IMR-90 (cell line): ENCODE results near the gene FSD1. TPM values are rescaled to one million over a fixed set of nuclear protein-coding genes. Genes with fewer than 3 reads are reported as not detected.

Experiments used
- ATAC-seq: fragments of 200-7000 bp; cut with Tn5 transposase; 2 replicates; pipeline ENCODE4 v1.9.1; 2020; ENCODE audit warnings: low read depth, mild to moderate bottlenecking, moderate library complexity
- BruUV-seq: library from RNA; stranded (reverse); fragments of 400-500 nt; replicated peaks from 2 replicates; lab custom pipeline; 2021; lab: Mats Ljungman, UMichigan
- CTCF ChIA-PET: fragments of 300-600 bp; formaldehyde crosslinking; extraction: SDS; loops from one replicate; lab custom pipeline; 2021; ENCODE audit warnings: antibody characterized with exemption; lab: Yijun Ruan, JAX
- POLR2A ChIA-PET: fragments of 300-600 bp; sonication (Branson Sonifier 250); formaldehyde crosslinking; loops from one replicate; lab custom pipeline; 2022; ENCODE audit warnings: antibody characterized with exemption; ENCODE audit not compliant: unreplicated experiment; lab: Charles Lee
- DNase-seq: peaks from one replicate; pipeline ENCODE4 v3.0.0; 2013
- H2AFZ ChIP-seq: replicated peaks from 2 replicates; pipeline ENCODE3; 2013; ENCODE audit warnings: low read length, mild to moderate bottlenecking; ENCODE audit not compliant: poor library complexity
- H2AK5ac ChIP-seq: 2 replicates; pipeline ENCODE4 v1.6.1; 2013; ENCODE audit warnings: low read depth, low read length, inconsistent platforms
- H2AK9ac ChIP-seq: replicated peaks from 2 replicates; pipeline ENCODE3; 2013; ENCODE audit warnings: mild to moderate bottlenecking, low read depth, low read length, moderate library complexity; ENCODE audit not compliant: poor library complexity
- H2BK120ac ChIP-seq: 2 replicates; pipeline ENCODE4 v1.6.1; 2013; ENCODE audit warnings: low read depth, low read length, inconsistent platforms
- H2BK15ac ChIP-seq: 3 replicates; pipeline ENCODE4 v1.6.1; 2013; ENCODE audit warnings: low read depth, low read length, inconsistent platforms
- H2BK20ac ChIP-seq: 2 replicates; pipeline ENCODE4 v1.6.1; 2013; ENCODE audit warnings: low read depth, mild to moderate bottlenecking, inconsistent platforms, low read length, moderate library complexity
- H2BK5ac ChIP-seq: 2 replicates; pipeline ENCODE4 v1.6.1; 2013; ENCODE audit warnings: mild to moderate bottlenecking, low read depth, low read length, inconsistent platforms; ENCODE audit not compliant: poor library complexity, severe bottlenecking
- H3K14ac ChIP-seq: replicated peaks from 2 replicates; pipeline ENCODE4 v1.6.1; 2013; ENCODE audit warnings: low read depth, low read length, inconsistent platforms
- H3K18ac ChIP-seq: 2 replicates; pipeline ENCODE4 v1.6.1; 2013; ENCODE audit warnings: low read depth, low read length, control low read depth
- H3K23ac ChIP-seq: 2 replicates; pipeline ENCODE4 v1.6.1; 2013; ENCODE audit warnings: low read depth, low read length, inconsistent platforms
- H3K27ac ChIP-seq: 2 replicates; pipeline ENCODE4 v1.5.1; 2013; ENCODE audit warnings: mild to moderate bottlenecking, control low read depth, low read length; ENCODE audit not compliant: insufficient read depth
- H3K27me3 ChIP-seq: 2 replicates; pipeline ENCODE4 v1.6.1; 2013; ENCODE audit warnings: low read length; ENCODE audit not compliant: control insufficient read depth, insufficient read depth
- H3K36me3 ChIP-seq: 2 replicates; pipeline ENCODE4 v1.6.1; 2013; ENCODE audit warnings: low read length, mixed read lengths; ENCODE audit not compliant: control insufficient read depth, insufficient read depth
- H3K4ac ChIP-seq: 2 replicates; pipeline ENCODE4 v1.6.1; 2013; ENCODE audit warnings: low read depth, low read length, inconsistent platforms
- H3K4me1 ChIP-seq: 2 replicates; pipeline ENCODE4 v1.6.1; 2013; ENCODE audit warnings: low read length, mixed read lengths; ENCODE audit not compliant: control insufficient read depth, insufficient read depth
- H3K4me2 ChIP-seq: 2 replicates; pipeline ENCODE4 v1.6.1; 2013; ENCODE audit warnings: low read depth, mild to moderate bottlenecking, control low read depth, low read length, moderate library complexity
- H3K4me3 ChIP-seq: 2 replicates; pipeline ENCODE4 v1.5.1; 2013; ENCODE audit warnings: low read depth, mild to moderate bottlenecking, control low read depth, low read length, moderate library complexity; ENCODE audit not compliant: insufficient read depth
- H3K56ac ChIP-seq: 2 replicates; pipeline ENCODE4 v1.6.1; 2013; ENCODE audit warnings: low read length, inconsistent platforms; ENCODE audit not compliant: insufficient read depth; ENCODE audit errors: extremely low read depth
- H3K79me1 ChIP-seq, 2 experiments: 2 replicates each; pipeline ENCODE4 v1.6.1; 2013; ENCODE audit warnings: low read length in 2 of 2, inconsistent platforms in 1 of 2, low read depth in 1 of 2
- H3K9ac ChIP-seq: 2 replicates; pipeline ENCODE4 v1.6.1; 2013; ENCODE audit warnings: low read depth, low read length, control low read depth
- H3K9me1 ChIP-seq: 2 replicates; pipeline ENCODE4 v1.6.1; 2013; ENCODE audit warnings: low read length, inconsistent platforms; ENCODE audit not compliant: insufficient read depth
- H3K9me3 ChIP-seq: 2 replicates; pipeline ENCODE4 v1.6.1; 2013; ENCODE audit warnings: low read length; ENCODE audit not compliant: control insufficient read depth, insufficient read depth
- H4K20me1 ChIP-seq: 2 replicates; pipeline ENCODE4 v1.6.1; 2013; ENCODE audit warnings: low read length, inconsistent platforms; ENCODE audit not compliant: insufficient read depth
- H4K5ac ChIP-seq: 2 replicates; pipeline ENCODE4 v1.6.1; 2013; ENCODE audit warnings: mild to moderate bottlenecking, low read depth, low read length, control low read depth
- H4K8ac ChIP-seq, 2 experiments: 2 replicates each; pipeline ENCODE4 v1.6.1; 2013; ENCODE audit warnings: low read depth in 2 of 2, low read length in 2 of 2, control low read depth in 1 of 2, inconsistent platforms in 1 of 2
- H4K91ac ChIP-seq: 2 replicates; pipeline ENCODE4 v1.6.1; 2013; ENCODE audit warnings: low read depth, low read length, inconsistent platforms; ENCODE audit not compliant: insufficient read depth
- BHLHE40 ChIP-seq: fragments of 150-350 bp; IDR thresholded peaks from 2 replicates; pipeline ENCODE4 v1.6.1; 2016; ENCODE audit warnings: mild to moderate bottlenecking, low read depth, low read length
- CEBPB ChIP-seq: IDR thresholded peaks from 2 replicates; pipeline ENCODE4 v1.6.1; 2012; ENCODE audit warnings: low read depth, low read length, improper control_type of control experiment
- CHD1 ChIP-seq: IDR thresholded peaks from 2 replicates; pipeline ENCODE4 v1.6.1; 2012; ENCODE audit warnings: low read depth, low read length, improper control_type of control experiment
- ELK1 ChIP-seq: fragments of 150-350 bp; IDR thresholded peaks from 2 replicates; pipeline ENCODE4 v1.6.1; 2016; ENCODE audit warnings: low read depth, mild to moderate bottlenecking, low read length, moderate library complexity, borderline replicate concordance
- FOS ChIP-seq: fragments of 150-350 bp; IDR thresholded peaks from 2 replicates; pipeline ENCODE4 v1.6.1; 2016; ENCODE audit warnings: low read depth, low read length
- MAFK ChIP-seq: IDR thresholded peaks from 2 replicates; pipeline ENCODE4 v1.6.1; 2012; ENCODE audit warnings: low read depth, low read length, improper control_type of control experiment
- MAZ ChIP-seq: IDR thresholded peaks from 2 replicates; pipeline ENCODE4 v1.6.1; 2012; ENCODE audit warnings: low read depth, mild to moderate bottlenecking, low read length, improper control_type of control experiment, moderate library complexity, borderline replicate concordance
- MXI1 ChIP-seq: IDR thresholded peaks from 2 replicates; pipeline ENCODE4 v1.6.1; 2012; ENCODE audit warnings: low read depth, mild to moderate bottlenecking, low read length, moderate library complexity, borderline replicate concordance
- NFE2L2 ChIP-seq: fragments of 150-350 bp; IDR thresholded peaks from 2 replicates; pipeline ENCODE4 v1.6.1; 2016; ENCODE audit warnings: low read depth, mild to moderate bottlenecking, low read length
- POLR2A ChIP-seq: IDR thresholded peaks from 2 replicates; pipeline ENCODE4 v1.6.1; 2012; ENCODE audit warnings: mild to moderate bottlenecking, low read depth, low read length
- RAD21 ChIP-seq: IDR thresholded peaks from 2 replicates; pipeline ENCODE4 v1.6.1; 2012; ENCODE audit warnings: low read length, improper control_type of control experiment
- RCOR1 ChIP-seq: IDR thresholded peaks from 2 replicates; pipeline ENCODE4 v1.6.1; 2012; ENCODE audit warnings: mild to moderate bottlenecking, low read length, improper control_type of control experiment; ENCODE audit not compliant: insufficient replicate concordance
- RFX5 ChIP-seq: IDR thresholded peaks from 2 replicates; pipeline ENCODE4 v1.8.0; 2012; ENCODE audit warnings: low read depth, mild to moderate bottlenecking, low read length, moderate library complexity
- SMC3 ChIP-seq: fragments of 150-350 bp; IDR thresholded peaks from 2 replicates; pipeline ENCODE4 v1.6.1; 2016; ENCODE audit warnings: low read depth, mild to moderate bottlenecking, antibody characterized with exemption, low read length, moderate library complexity
- USF2 ChIP-seq: fragments of 150-350 bp; IDR thresholded peaks from 2 replicates; pipeline ENCODE4 v1.6.1; 2017; ENCODE audit warnings: mild to moderate bottlenecking, antibody characterized with exemption, low read length, low read depth
- WGBS, 2 experiments: methylation state at CpG; one replicate each; pipeline versions ENCODE4 v1.1.5 to v1.1.7; 2013; ENCODE audit warnings: missing lambda C conversion rate in 2 of 2; ENCODE audit not compliant: insufficient read length in 1 of 2; ENCODE audit errors: extremely low coverage in 2 of 2; 5-methylcytosine and 5-hydroxymethylcytosine counted together
- dilution Hi-C: fragments of 300-500 bp; cut with HindIII; formaldehyde crosslinking; loops from one replicate; pipeline ENCODE4 v1.14.3; 2018; ENCODE audit warnings: low sequenced_read_pairs; ENCODE audit not compliant: unreplicated experiment
- in situ Hi-C: fragments of 300-500 bp; cut with MboI; formaldehyde crosslinking; loops from 3 replicates; pipeline ENCODE4 v1.14.3; 2019; ENCODE audit warnings: low sequenced_read_pairs, inconsistent platforms, mixed read lengths
- intact Hi-C: fragments of 100-400 bp; cut with micrococcal nuclease; formaldehyde crosslinking; loops from 2 replicates; pipeline ENCODE4 v1.10.0; 2022
- polyA plus RNA-seq, 3 experiments: library from polyadenylated mRNA; depleted of rRNA; stranded (reverse); fragments of >200 nt; gene quantifications; 2 replicates each; pipeline ENCODE4 v1.2.3, GENCODE V29; 2012; ENCODE audit warnings: low replicate concordance in 1 of 3
- total RNA-seq: library from RNA; depleted of rRNA; stranded (reverse); fragments of >200 nt; gene quantifications from 2 replicates; pipeline ENCODE4 v1.2.3, GENCODE V29; 2012
- TF ChIP-seq, protein P1 (sequence below): conservative IDR thresholded peaks from 2 replicates; pipeline ENCODE4 v1.5.1; 2012; ENCODE audit warnings: mild to moderate bottlenecking, low read depth, low read length, improper control_type of control experiment

Gene FSD1
- total and polyA plus RNA-seq, 2 of the 4 experiments (the other 2 are of a cell fraction) = 17.4 to 24.4 TPM

DNA sequence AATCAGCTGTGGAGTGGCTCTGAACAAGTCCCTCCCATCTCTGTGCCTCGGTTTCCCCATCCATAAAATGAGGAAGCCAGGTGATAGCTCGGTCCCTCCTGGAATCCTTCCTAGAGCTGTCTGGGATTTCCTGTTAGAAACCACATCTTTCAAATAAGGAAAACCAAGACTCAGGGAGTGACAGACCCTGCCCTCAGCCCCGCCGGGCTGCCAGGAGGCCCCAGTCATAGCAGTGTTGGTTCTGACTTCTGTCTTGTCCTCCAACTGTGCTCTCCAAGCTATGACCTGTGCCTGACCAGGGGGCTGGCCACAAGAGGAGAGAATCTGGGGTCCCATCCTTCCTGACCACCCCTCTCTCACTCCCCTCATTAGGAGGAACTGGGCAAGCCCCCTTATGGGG is 26.4 kb upstream of the FSD1 start:
- H3K14ac ChIP-seq = no peak overlapping the region
- H3K4me1 ChIP-seq = no peaks in the 10 kb centered on the region
- no peak overlapping the region for H3K18ac ChIP-seq
- H3K4me3 ChIP-seq = no peak overlapping the region
- CTCF ChIA-PET = no interaction called here
- no peaks in the 10 kb centered on the region for H4K20me1 ChIP-seq
- H2AFZ ChIP-seq = peak overlapping the region; percentile 11
- no peak overlapping the region for H3K23ac ChIP-seq
- ATAC-seq (no peak), DNase-seq (no peak)
- intact Hi-C loops = no loop called here
- POLR2A ChIA-PET = no interaction called here
- H3K4me2 ChIP-seq = no peak overlapping the region
- H4K91ac ChIP-seq = no peak overlapping the region
- BruUV-seq = no TSS peak
- H3K4ac ChIP-seq = no peak overlapping the region
- peaks cover 44% of the 10 kb centered on the region for H3K27me3 ChIP-seq
- no peak overlapping the region for H2BK15ac ChIP-seq
- no CpG with 5 or more reads among the region's 4 CpGs for WGBS, 2 experiments
- no peak overlapping the region for H2BK20ac ChIP-seq
- H3K36me3 ChIP-seq = no peaks in the 10 kb centered on the region
- peaks cover under 1% of the 10 kb centered on the region; the same call in 1 of the 2 replicates for H3K9me3 ChIP-seq
- no peak overlapping the region for H4K5ac ChIP-seq
- in situ Hi-C loops = no loop called here
- no peak overlapping the region for H3K9ac ChIP-seq
- no peak overlapping the region for H2BK120ac ChIP-seq
- no peak for TF ChIP-seq CEBPB
- no peak for TF ChIP-seq FOS
- TF ChIP-seq POLR2A = no peak
- no peak for TF ChIP-seq RFX5
- TF ChIP-seq MAFK = no peak
- no peak for TF ChIP-seq BHLHE40
- no peak for TF ChIP-seq CHD1
- TF ChIP-seq USF2 = no peak
- no peak for TF ChIP-seq MXI1
- TF ChIP-seq ELK1 = no peak
- TF ChIP-seq MAZ = no peak
- no peak for TF ChIP-seq NFE2L2
- TF ChIP-seq RCOR1 = no peak
- TF ChIP-seq SMC3 = no peak
- TF ChIP-seq, protein P1, sequence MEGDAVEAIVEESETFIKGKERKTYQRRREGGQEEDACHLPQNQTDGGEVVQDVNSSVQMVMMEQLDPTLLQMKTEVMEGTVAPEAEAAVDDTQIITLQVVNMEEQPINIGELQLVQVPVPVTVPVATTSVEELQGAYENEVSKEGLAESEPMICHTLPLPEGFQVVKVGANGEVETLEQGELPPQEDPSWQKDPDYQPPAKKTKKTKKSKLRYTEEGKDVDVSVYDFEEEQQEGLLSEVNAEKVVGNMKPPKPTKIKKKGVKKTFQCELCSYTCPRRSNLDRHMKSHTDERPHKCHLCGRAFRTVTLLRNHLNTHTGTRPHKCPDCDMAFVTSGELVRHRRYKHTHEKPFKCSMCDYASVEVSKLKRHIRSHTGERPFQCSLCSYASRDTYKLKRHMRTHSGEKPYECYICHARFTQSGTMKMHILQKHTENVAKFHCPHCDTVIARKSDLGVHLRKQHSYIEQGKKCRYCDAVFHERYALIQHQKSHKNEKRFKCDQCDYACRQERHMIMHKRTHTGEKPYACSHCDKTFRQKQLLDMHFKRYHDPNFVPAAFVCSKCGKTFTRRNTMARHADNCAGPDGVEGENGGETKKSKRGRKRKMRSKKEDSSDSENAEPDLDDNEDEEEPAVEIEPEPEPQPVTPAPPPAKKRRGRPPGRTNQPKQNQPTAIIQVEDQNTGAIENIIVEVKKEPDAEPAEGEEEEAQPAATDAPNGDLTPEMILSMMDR = no peak
- TF ChIP-seq RAD21 = no peak
- dilution Hi-C loops = no loop called here
- H4K8ac ChIP-seq = no peak overlapping the region
- no peaks in the 10 kb centered on the region for H3K9me1 ChIP-seq
- no peak overlapping the region for H3K56ac ChIP-seq
- H3K27ac ChIP-seq = no peak overlapping the region
- no peak overlapping the region for H2BK5ac ChIP-seq
- H2AK5ac ChIP-seq = no peak overlapping the region
- no peaks in the 10 kb centered on the region for H3K79me1 ChIP-seq
- no peak overlapping the region for H2AK9ac ChIP-seq
